ENCODE data around the gene ZNF487. TPM values are rescaled to one million over a fixed set of nuclear protein-coding genes. Genes with fewer than 3 reads are reported as not detected.
"Not testable (repeated sequence)": the region's sequence is repeated elsewhere in the genome, so short reads cannot be mapped to it uniquely, and the experiment has no call there.

ZNF487 gene
- total RNA-seq, 2 donors from 2014 or later, result 2.2 to 2.3 TPM

DNA sequence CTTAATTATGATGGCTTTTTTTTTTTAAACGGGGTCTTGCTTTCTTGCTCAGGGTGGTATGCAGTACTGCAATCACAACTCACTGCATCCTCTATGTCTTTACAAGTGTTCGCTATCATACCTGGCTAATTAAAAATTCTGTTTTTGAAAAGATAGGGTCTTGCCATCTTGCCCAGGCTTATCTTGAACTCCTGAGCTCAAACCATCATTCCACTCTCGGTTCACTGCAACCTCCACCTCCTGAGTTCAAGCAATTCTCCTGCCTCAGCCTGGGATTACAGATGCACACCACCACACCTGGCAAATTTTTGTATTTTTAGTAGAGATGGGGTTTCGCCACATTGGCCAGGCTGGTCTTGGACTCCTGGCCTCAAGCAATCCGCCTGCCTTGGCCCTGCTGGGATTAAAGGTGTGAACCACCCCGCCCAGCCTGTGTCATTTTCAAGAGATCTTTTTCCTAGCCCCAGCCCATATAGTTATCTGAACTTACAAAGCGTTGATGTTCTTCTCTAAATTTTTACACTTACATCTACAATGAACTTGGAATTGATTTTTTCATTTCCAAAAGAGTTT, 33.9 kb upstream of the ZNF487 start:
- DNase-seq, result no peak
- intact Hi-C loops (cut with DNase I), result no loop called here
- ATAC-seq, result no peak

- DNase-seq, result no peak
- ATAC-seq, result no peak
- intact Hi-C loops (cut with DNase I), result no loop called here
Measured at GRCh38 chr10:43403911-43404703, 32.8 kb upstream of the ZNF487 start.

- no peak for ATAC-seq
- intact Hi-C loops (cut with DNase I), result no loop called here
- no peak for DNase-seq
Measured at GRCh38 chr10:43404704-43405084, 32.2 kb upstream of the ZNF487 start.

- ATAC-seq, result peak; percentile 30 to 53
- intact Hi-C loops (cut with DNase I), result no loop called here
Measured at GRCh38 chr10:43407148-43407575, 29.7 kb upstream of the ZNF487 start.

DNA sequence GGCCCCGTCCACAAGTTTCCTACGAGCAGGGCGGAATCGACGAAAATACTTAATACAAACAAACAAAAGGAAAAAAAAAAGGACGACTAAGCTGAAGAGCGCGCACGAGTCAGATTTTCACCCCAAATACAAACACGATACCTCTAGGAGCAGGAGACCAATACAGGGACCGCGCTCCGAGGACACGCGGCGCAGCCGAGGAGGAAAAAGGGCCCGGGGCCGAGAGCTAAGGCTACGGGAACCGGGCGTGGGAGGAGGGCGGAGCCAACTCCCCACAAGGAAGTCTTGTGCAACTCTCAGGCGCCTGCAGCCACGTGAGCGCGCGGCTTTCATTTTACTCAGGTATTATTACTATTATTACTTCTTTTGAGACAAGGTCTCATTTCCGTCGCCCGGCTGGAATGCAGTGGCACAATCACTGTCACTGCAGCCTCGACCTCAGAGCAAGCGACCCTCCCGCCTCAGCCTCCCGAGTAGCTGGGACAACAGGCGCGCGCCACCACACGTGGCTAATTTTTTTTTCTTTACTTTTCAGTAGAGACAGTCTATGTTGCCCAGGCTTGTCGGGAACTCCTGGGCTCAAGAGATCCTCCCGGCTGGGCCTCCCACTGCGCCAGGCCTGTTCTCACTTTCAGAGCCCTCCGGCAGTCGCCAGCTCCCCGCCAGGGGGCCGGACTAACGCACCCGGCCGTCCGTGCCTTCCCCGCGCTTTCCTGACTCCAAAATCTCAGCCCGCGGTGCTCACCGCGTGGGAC, 29.2 kb upstream of the ZNF487 start:
- intact Hi-C loops (cut with DNase I), result no loop called here
- peak; percentile 96 for DNase-seq
- peak; percentile 76 to 77 for ATAC-seq

More at GRCh38 chr10:43407148-43407575, 29.7 kb upstream of the ZNF487 start:
- DNase-seq, result peak; percentile 71

- intact Hi-C loops (cut with DNase I), result no loop called here
- DNase-seq (no peak), ATAC-seq (no peak)
Measured at GRCh38 chr10:43408331-43408709, 28.6 kb upstream of the ZNF487 start.

DNA sequence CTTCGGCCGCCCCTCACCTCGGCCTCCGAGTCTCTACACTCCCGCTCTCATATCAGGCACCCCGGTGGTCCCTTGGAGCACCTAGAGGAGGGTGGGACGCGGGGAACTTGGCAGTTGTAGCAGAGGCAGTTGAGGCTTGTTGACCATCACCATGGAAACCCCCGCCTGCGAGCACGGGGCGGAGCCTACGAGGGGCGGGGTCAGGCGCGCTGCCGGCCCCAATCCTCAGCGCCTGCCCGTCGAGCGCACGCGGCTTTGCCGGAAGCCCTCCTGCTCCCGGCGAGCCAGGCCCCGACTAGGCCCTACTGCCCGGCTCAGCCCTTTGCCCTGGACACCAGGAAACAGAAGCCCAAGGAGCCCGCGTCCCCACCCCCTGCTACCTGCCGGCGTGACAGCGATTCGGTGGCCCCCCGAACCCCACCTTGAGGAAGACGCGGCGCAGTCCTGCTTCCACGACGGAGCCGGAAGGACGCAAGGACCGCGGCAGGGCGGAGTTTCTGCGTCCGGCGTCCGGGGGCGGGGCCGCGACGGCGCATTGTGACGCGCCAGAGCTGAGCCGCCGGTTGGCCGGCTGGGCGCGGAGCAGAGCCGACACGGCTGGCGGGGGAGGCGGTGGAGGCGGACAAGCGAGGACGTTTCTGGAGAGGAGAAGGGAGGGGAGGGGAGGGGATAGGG, 28.1 kb upstream of the ZNF487 start, which contains the start of gene HNRNPF:
Gene HNRNPF (minus strand): TSS at position 477 of the 675 bp plus-strand sequence. CDS start 21,302 bp downstream, outside the sequence.
- peak; percentile 96 for DNase-seq
- intact Hi-C loops (cut with DNase I), result no loop called here

GRCh38 chr10:43409385-43410109, 27.4 kb upstream of the ZNF487 start:
- intact Hi-C loops (cut with DNase I), result no loop called here

More for the DNA sequence above, 28.1 kb upstream of the ZNF487 start, which contains the start of gene HNRNPF:
- peak; percentile 92 for ATAC-seq

GRCh38 chr10:43410345-43410744, 26.6 kb upstream of the ZNF487 start:
- DNase-seq, result no peak
- intact Hi-C loops (cut with DNase I), result no loop called here
- ATAC-seq, result no peak

More at GRCh38 chr10:43409385-43410109, 27.4 kb upstream of the ZNF487 start:
- DNase-seq (peak; percentile 64), ATAC-seq (peak in 1 of 2 donors; percentile 12)

- intact Hi-C loops (cut with DNase I), result no loop called here
- no peak for DNase-seq
- ATAC-seq, result no peak
Measured at GRCh38 chr10:43411536-43411935, 25.4 kb upstream of the ZNF487 start.

DNA sequence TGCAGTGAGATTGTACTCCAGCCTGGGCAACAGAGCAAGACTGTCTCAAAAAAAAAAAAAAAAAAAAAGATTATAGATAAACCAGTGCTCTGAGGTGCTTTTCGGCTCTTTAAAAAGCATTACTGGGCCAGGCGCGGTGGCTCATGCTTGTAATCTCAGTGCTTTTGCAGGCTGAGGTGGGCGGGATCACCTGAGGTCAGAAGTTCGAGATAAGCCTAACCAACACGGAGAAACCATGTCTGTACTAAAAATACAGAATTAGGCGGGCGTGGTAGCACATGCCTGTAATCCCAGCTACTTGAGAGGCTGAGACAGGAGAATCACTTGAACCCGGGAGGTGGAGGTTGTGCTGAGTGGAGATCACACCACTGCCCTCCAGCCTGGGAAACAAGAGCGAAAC, 21.4 kb upstream of the ZNF487 start:
- intact Hi-C loops (cut with DNase I), result no loop called here
- DNase-seq, result no peak
- ATAC-seq, result no peak

- intact Hi-C loops (cut with DNase I), result no loop called here
- ATAC-seq (no peak), DNase-seq (no peak)
Measured at GRCh38 chr10:43417950-43418768, 18.8 kb upstream of the ZNF487 start.

GRCh38 chr10:43419997-43420368, 16.9 kb upstream of the ZNF487 start:
- intact Hi-C loops (cut with DNase I), result no loop called here
- peak; percentile 40 for DNase-seq
- peak in 1 of 2 donors; percentile 5 for ATAC-seq

DNA sequence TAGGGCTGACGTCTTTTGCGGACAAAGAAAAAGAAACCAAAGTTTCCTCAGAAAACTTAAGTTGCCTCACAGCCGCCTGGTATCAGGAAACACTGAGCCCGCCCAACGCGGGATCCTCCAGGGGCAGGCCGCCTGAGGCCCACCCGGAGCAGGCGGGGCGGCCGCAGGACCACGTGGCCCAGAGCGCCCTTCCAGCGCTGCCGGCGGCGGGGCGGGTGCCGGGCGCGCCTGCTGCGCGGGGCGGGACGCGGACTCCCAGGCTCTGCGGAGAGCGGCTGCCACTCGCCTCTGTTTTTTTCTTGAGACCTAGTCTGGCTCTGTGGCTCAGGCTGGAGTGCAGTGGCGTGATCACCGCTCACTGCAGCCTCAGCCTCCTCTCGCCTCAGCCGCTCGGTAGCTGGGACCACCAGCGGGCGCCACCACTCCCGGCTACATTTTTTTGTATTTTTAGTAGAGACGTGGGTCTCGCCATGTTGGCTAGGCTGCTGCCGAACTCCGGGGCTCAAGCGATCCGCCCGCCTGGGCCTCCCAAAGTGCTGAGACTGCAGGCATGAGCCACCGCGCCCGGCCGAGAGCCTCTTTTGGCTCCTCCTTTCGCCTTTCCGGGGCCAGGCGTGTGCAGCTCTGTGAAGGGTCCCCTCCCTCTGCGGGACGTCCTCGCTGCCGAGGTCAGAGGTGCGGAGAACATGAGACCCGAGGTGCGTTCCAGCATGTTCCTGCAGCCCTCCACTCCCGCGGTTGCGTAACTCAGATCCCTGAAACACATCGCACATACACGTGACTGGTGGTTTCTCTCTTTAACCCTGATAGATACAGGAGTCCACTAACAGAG, 16.3 kb upstream of the ZNF487 start:
- intact Hi-C loops (cut with DNase I), result no loop called here
- DNase-seq (peak; percentile 94), ATAC-seq (peak; percentile 99)

GRCh38 chr10:43421201-43421507, 15.8 kb upstream of the ZNF487 start:
- intact Hi-C loops (cut with DNase I), result no loop called here
- ATAC-seq (no peak), DNase-seq (no peak)

DNA sequence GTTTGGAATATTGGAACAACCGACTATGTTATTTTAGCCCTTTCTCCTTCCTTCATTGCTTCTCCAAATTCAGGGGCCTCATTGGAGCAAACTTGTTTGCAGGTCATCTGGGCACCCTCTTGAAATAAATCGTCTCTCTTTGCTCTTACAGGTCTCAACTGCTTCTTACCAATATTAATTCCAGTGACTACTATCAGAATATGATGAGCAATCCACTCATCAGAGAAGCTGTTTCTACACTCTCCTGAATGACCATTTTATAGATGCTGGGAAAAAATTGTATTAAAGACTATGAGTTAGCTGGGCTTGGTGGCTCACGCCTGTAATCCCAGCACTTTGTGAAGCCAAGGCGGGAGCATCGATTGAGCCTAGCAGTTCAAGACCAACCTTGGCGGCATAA, 15.4 kb upstream of the ZNF487 start:
- no peak for DNase-seq
- ATAC-seq, result no peak
- intact Hi-C loops (cut with DNase I), result no loop called here

- ATAC-seq; intact Hi-C loops (cut with DNase I); DNase-seq: not testable (repeated sequence)
Measured at GRCh38 chr10:43421944-43422343, 15.0 kb upstream of the ZNF487 start.
